GM12865 (cell line): ENCODE measurements around the gene SMIM32.

Experiments used
- DNase-seq: peaks from one replicate; pipeline ENCODE4 v3.0.0; 2010; ENCODE audit warnings: low read depth
- H3K4me3 ChIP-seq: 2 replicates; pipeline ENCODE4 v1.5.1; 2011; ENCODE audit warnings: mild to moderate bottlenecking, low read depth, low read length, control low read depth
- CTCF ChIP-seq: IDR thresholded peaks from 2 replicates; pipeline ENCODE4 v1.5.1; 2011; ENCODE audit warnings: low read length, control low read depth, low read depth, inconsistent platforms; ENCODE audit not compliant: insufficient read depth; ENCODE audit errors: missing control alignments

Gene SMIM32

GRCh38 chr5:136174021-136174659 lies 18.8 kb downstream of the SMIM32 start:
- TF ChIP-seq CTCF, result peak; percentile 58
- H3K4me3 ChIP-seq, result no peak overlapping the region
- peak; percentile 60 for DNase-seq

- TF ChIP-seq CTCF, result no peak
- DNase-seq, result no peak
- no peak overlapping the region for H3K4me3 ChIP-seq
Observed at GRCh38 chr5:136169218-136169617, 23.7 kb downstream of the SMIM32 start.

GRCh38 chr5:136166909-136167308 lies 26.1 kb downstream of the SMIM32 start:
- DNase-seq, result peak; percentile 44
- no peak for TF ChIP-seq CTCF
- H3K4me3 ChIP-seq, result no peak overlapping the region

GRCh38 chr5:136164226-136164625 lies 28.7 kb downstream of the SMIM32 start:
- DNase-seq, result peak; percentile 8
- TF ChIP-seq CTCF, result no peak
- no peak overlapping the region for H3K4me3 ChIP-seq

GRCh38 chr5:136162008-136162407 lies 31.0 kb downstream of the SMIM32 start:
- no peak for TF ChIP-seq CTCF
- DNase-seq, result no peak
- no peak overlapping the region for H3K4me3 ChIP-seq

GRCh38 chr5:136159457-136159856 lies 33.5 kb downstream of the SMIM32 start:
- no peak for TF ChIP-seq CTCF
- H3K4me3 ChIP-seq, result no peak overlapping the region
- DNase-seq, result no peak

- H3K4me3 ChIP-seq, result no peak overlapping the region
- no peak for TF ChIP-seq CTCF
- DNase-seq, result no peak
Observed at GRCh38 chr5:136157514-136157913, 35.4 kb downstream of the SMIM32 start.
